Measurements from ENCODE around the gene FBN1. TPM values are rescaled to one million over a fixed set of nuclear protein-coding genes. Genes with fewer than 3 reads are reported as not detected.

FBN1 gene
- total and polyA plus RNA-seq, 10 of the 15 experiments (the other 5 are each of a cell fraction or from before 2014, with no cell fraction given), result 2.2 to 15.3 (median 7.0) TPM

GRCh38 chr15:48427960-48428547, 217.5 kb downstream of the FBN1 start:
- 78% methylated on average over 8 of the region's 8 CpGs for WGBS (ENCODE audit: insufficient coverage, insufficient replicate concordance, low lambda C conversion rate, missing lambda C conversion rate)
- in situ Hi-C loops (cut with MboI) (no loop called here), intact Hi-C loops (cut with micrococcal nuclease; ENCODE audit: unreplicated experiment) (no loop called here)
- RAD21 ChIA-PET (ENCODE audit: unreplicated experiment), result no interaction called here
- no peak overlapping the region for H3K4me2 ChIP-seq (ENCODE audit: control insufficient read depth, insufficient read depth)
- TF ChIP-seq HCFC1 (IDR thresholded peaks at IDR 0.05; ENCODE audit: low read length), result no peak
- TF ChIP-seq IRF5 (IDR thresholded peaks at IDR 0.05; ENCODE audit: borderline replicate concordance), result no peak
- no peak for TF ChIP-seq FOXM1 (IDR thresholded peaks at IDR 0.05; ENCODE audit: low read depth, low read length)
- TF ChIP-seq ESRRA (IDR thresholded peaks at IDR 0.05; ENCODE audit: low read length), result no peak
- TF ChIP-seq, protein P1, sequence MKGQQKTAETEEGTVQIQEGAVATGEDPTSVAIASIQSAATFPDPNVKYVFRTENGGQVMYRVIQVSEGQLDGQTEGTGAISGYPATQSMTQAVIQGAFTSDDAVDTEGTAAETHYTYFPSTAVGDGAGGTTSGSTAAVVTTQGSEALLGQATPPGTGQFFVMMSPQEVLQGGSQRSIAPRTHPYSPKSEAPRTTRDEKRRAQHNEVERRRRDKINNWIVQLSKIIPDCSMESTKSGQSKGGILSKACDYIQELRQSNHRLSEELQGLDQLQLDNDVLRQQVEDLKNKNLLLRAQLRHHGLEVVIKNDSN (IDR thresholded peaks at IDR 0.05; ENCODE audit: borderline replicate concordance, extremely low read length, insufficient read depth, low read depth, low read length), result no peak
- no peak for TF ChIP-seq SUZ12 (IDR thresholded peaks at IDR 0.05; ENCODE audit: unreplicated experiment)
- no peak for TF ChIP-seq E4F1 (IDR thresholded peaks at IDR 0.05; ENCODE audit: borderline replicate concordance, partially characterized antibody)
- no peak for TF ChIP-seq POU2F2 (IDR thresholded peaks at IDR 0.05; ENCODE audit: borderline replicate concordance, low read depth, low read length)
- TF ChIP-seq CHD1 (IDR thresholded peaks at IDR 0.05; ENCODE audit: low read depth, low read length), result no peak
- TF ChIP-seq ZNF384 (IDR thresholded peaks at IDR 0.05; ENCODE audit: borderline replicate concordance, low read depth, low read length), result no peak
- TF ChIP-seq GATAD2B (conservative IDR thresholded peaks at IDR 0.05; ENCODE audit: low read depth), result no peak
- no peak for TF ChIP-seq BCL11A (IDR thresholded peaks at IDR 0.05; ENCODE audit: low read depth, low read length)
- POLR2A ChIA-PET, result no interaction called here
- FAIRE-seq (no peak), DNase-seq (ENCODE audit: low read depth, low spot score) (no peak), ATAC-seq (no peak)
- no peak overlapping the region for H3K9ac ChIP-seq (ENCODE audit: control insufficient read depth, insufficient read depth, low read length)
- H2AFZ ChIP-seq (ENCODE audit: control insufficient read depth, low read depth, low read length), result no peak overlapping the region
- SMC1A ChIA-PET (ENCODE audit: uncharacterized antibody, unreplicated experiment), result interaction anchor here (0.8 to 1.2 kb wide), 2 partner anchors 12 to 59 kb away, joined by 3 to 4 read pairs; no protein-coding TSS in a partner anchor
- no peaks in the 10 kb centered on the region for H3K9me3 ChIP-seq (replicated peaks; ENCODE audit: control insufficient read depth, insufficient read depth, low read length)
- no peaks in the 10 kb centered on the region for H3K4me1 ChIP-seq (ENCODE audit: control insufficient read depth, insufficient read depth, low read length)
- CTCF ChIA-PET, result interaction anchor here (0.6 kb wide), 1 partner anchor 21 kb away, joined by 3 read pairs; no protein-coding TSS in a partner anchor
- H3K4me3 ChIP-seq, result no peak overlapping the region
- H3K27ac ChIP-seq (ENCODE audit: control insufficient read depth, insufficient read depth), result no peak overlapping the region
- H3K79me2 ChIP-seq (ENCODE audit: control insufficient read depth, insufficient read depth, low read length), result no peaks in the 10 kb centered on the region
- H3K27me3 ChIP-seq (replicated peaks in 1 of 2; ENCODE audit: control insufficient read depth in 2 of 2, insufficient read depth in 2 of 2, low read length in 1 of 2), result no peaks in the 10 kb centered on the region
- BruUV-seq (replicated peaks), result no TSS peak
- H3K36me3 ChIP-seq (ENCODE audit: control insufficient read depth in 2 of 2, insufficient read depth in 2 of 2, low read length in 1 of 2), result peaks cover 0 to 2% of the 10 kb centered on the region in 2 experiments; a peak in 1 of 4 replicates
- H4K20me1 ChIP-seq (ENCODE audit: control insufficient read depth, insufficient read depth), result no peaks in the 10 kb centered on the region
